Measurements from ENCODE around the gene HACL1. TPM values are rescaled to one million over a fixed set of nuclear protein-coding genes. Genes with fewer than 3 reads are reported as not detected.

Gene HACL1
- total and polyA plus RNA-seq, 10 of the 15 experiments (the other 5 are each of a cell fraction or from before 2014, with no cell fraction given), result 19.4 to 48.7 (median 30.1) TPM

- TF ChIP-seq FOS (IDR thresholded peaks at IDR 0.05; ENCODE audit: borderline replicate concordance, extremely low read depth, insufficient read length) (no peak), SMAD1 (IDR thresholded peaks at IDR 0.05; ENCODE audit: low read depth, partially characterized antibody) (no peak), PML (IDR thresholded peaks at IDR 0.05; ENCODE audit: low read length) (no peak), MEF2B (IDR thresholded peaks at IDR 0.05; ENCODE audit: partially characterized antibody, poor library complexity, severe bottlenecking) (no peak), CUX1 (IDR thresholded peaks at IDR 0.05; ENCODE audit: insufficient replicate concordance, low read depth, low read length) (no peak), ZNF207 (IDR thresholded peaks at IDR 0.05; ENCODE audit: borderline replicate concordance) (no peak)
These were observed 51.5 kb downstream of the HACL1 start (continued) for GRCh38 chr3:15549846-15550245.

GRCh38 chr3:15542614-15543013, 58.8 kb downstream of the HACL1 start:
- BruUV-seq (replicated peaks), result no TSS peak
- TF ChIP-seq SP1 (IDR thresholded peaks at IDR 0.05; ENCODE audit: low read depth, low read length), result no peak
- TF ChIP-seq IRF5 (IDR thresholded peaks at IDR 0.05; ENCODE audit: borderline replicate concordance), result no peak
- no peak for TF ChIP-seq YBX1 (IDR thresholded peaks at IDR 0.05)
- TF ChIP-seq ZNF207 (IDR thresholded peaks at IDR 0.05; ENCODE audit: borderline replicate concordance), result no peak
- no peak for TF ChIP-seq CBFB (IDR thresholded peaks at IDR 0.05; ENCODE audit: low read depth)
- TF ChIP-seq POU2F2 (IDR thresholded peaks at IDR 0.05; ENCODE audit: borderline replicate concordance, low read depth, low read length), result no peak
- TF ChIP-seq NFYB (IDR thresholded peaks at IDR 0.05; ENCODE audit: insufficient read depth, low read depth, low read length), result no peak
- TF ChIP-seq MTA2 (IDR thresholded peaks at IDR 0.05; ENCODE audit: low read depth), result no peak
- no peak for TF ChIP-seq ZBTB4 (CRISPR knock-in tag; IDR thresholded peaks at IDR 0.05)

More at GRCh38 chr3:15542614-15543013, 58.8 kb downstream of the HACL1 start:
- Histone ChIP-seq H3K79me2 (ENCODE audit: control insufficient read depth, insufficient read depth, low read length) (no peaks in the 10 kb centered on the region), H3K27me3 (replicated peaks in 1 of 2; ENCODE audit: control insufficient read depth in 2 of 2, insufficient read depth in 2 of 2, low read length in 1 of 2) (no peaks in the 10 kb centered on the region), H3K4me3 (no peak overlapping the region), H3K27ac (ENCODE audit: control insufficient read depth, insufficient read depth) (no peak overlapping the region), H4K20me1 (ENCODE audit: control insufficient read depth, insufficient read depth) (no peaks in the 10 kb centered on the region), H3K36me3 (ENCODE audit: control insufficient read depth in 2 of 2, insufficient read depth in 2 of 2, low read length in 1 of 2) (no peaks in the 10 kb centered on the region), H3K9me3 (replicated peaks; ENCODE audit: control insufficient read depth, insufficient read depth, low read length) (no peaks in the 10 kb centered on the region), H2AFZ (ENCODE audit: control insufficient read depth, low read depth, low read length) (no peak overlapping the region), H3K4me1 (ENCODE audit: control insufficient read depth, insufficient read depth, low read length) (no peaks in the 10 kb centered on the region), H3K4me2 (ENCODE audit: control insufficient read depth, insufficient read depth) (no peak overlapping the region), H3K9ac (ENCODE audit: control insufficient read depth, insufficient read depth, low read length) (no peak overlapping the region)
- no peak for DNase-seq (ENCODE audit: low read depth, low spot score)
- POLR2A ChIA-PET, result no interaction called here
- SMC1A ChIA-PET (ENCODE audit: uncharacterized antibody, unreplicated experiment), result no interaction called here
- RAD21 ChIA-PET (ENCODE audit: unreplicated experiment), result no interaction called here
- no peak for FAIRE-seq
- ATAC-seq, result no peak
- intact Hi-C loops (cut with micrococcal nuclease; ENCODE audit: unreplicated experiment), result no loop called here
- WGBS (ENCODE audit: insufficient coverage, insufficient replicate concordance, low lambda C conversion rate, missing lambda C conversion rate), result 26% methylated on average over 5 of the region's 5 CpGs
- CTCF ChIA-PET, result interaction anchor here (1.2 to 2.9 kb wide), 4 partner anchors 14 to 125 kb away, joined by 3 to 10 read pairs (median 4); no protein-coding TSS in a partner anchor
- in situ Hi-C loops (cut with MboI), result no loop called here

Measured in GM12878 (cell line).